GM12891 (cell line): ENCODE results near the gene LARGE2.

ENCODE experiments used
- PAX5 ChIP-seq: IDR thresholded peaks from 2 replicates; pipeline ENCODE4 v1.6.1; 2011; ENCODE audit warnings: low read length, moderate library complexity, mild to moderate bottlenecking; ENCODE audit not compliant: insufficient read depth, severe bottlenecking
- POLR2A ChIP-seq: IDR thresholded peaks from 2 replicates; pipeline ENCODE4 v1.6.1; 2011; ENCODE audit warnings: low read depth, low read length, control low read depth
- POLR2AphosphoS5 ChIP-seq: IDR thresholded peaks from 2 replicates; pipeline ENCODE4 v1.6.1; 2011; ENCODE audit warnings: low read depth, low read length, control low read depth
- POU2F2 ChIP-seq: IDR thresholded peaks from 2 replicates; pipeline ENCODE4 v1.6.1; 2011; ENCODE audit warnings: low read depth, mild to moderate bottlenecking, control low read depth, low read length, moderate library complexity
- SPI1 ChIP-seq: IDR thresholded peaks from 2 replicates; pipeline ENCODE4 v1.6.1; 2011; ENCODE audit warnings: low read depth, low read length, control low read depth
- TAF1 ChIP-seq: IDR thresholded peaks from 2 replicates; pipeline ENCODE4 v1.6.1; 2011; ENCODE audit warnings: low read depth, low read length, control low read depth

DNA sequence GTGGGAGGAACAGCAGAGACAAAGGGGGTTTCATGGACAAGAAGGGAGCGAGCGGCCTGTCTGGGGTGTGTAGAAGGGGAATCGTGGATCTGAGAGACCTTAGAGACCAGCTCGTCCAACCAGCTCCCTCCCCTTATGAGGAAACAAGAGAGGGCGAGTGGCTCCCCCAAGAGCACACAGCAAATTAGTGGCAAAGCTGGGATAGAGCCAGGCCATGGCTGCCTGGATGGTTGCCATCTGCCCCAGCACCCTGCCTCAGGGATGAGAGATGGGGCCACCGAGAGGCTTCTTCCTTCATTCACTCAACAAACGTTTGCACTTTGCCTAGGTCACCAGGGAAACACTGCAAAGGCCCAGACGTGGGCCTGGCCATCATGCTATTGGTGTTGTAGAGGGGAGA is 32.9 kb upstream of the LARGE2 start:
- TF ChIP-seq TAF1: no peak
- no peak for TF ChIP-seq POLR2A
- no peak for TF ChIP-seq POLR2AphosphoS5
- TF ChIP-seq POU2F2: no peak
- TF ChIP-seq PAX5: no peak
- TF ChIP-seq SPI1: no peak
